ENCODE data around the gene DDI1.

Gene DDI1

DNA sequence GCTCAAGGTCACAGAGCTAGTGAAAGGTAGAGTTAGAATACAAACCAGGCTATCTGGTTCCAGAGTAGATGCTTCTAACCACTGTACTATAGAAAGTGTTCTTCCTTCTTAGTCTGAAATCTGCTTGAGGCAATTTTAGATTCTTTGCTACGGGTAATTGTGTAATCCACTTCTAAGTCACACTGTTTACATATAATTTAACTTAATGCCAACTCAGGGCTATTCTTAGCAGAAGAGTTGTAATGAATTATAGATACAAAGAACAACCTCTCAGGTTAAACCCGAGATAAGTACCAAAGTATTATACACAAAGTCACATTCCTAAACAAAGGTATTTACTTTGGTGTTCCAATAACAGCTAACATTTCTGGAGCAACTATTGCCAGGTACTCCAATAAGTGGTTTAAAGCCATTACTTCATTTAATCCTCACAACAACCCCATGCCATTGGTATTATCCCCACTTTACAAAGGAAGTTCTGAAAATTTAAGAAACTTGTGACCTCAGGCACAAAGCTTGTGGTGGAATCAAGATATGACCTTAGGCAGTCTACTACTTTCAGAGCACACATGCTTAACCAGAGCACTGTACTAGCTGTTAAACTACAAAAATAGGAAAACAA lies 31.1 kb upstream of the DDI1 start:
- Histone ChIP-seq H3K4me1 (ENCODE audit: control insufficient read depth, insufficient read depth, low read length) (no peaks in the 10 kb centered on the region), H3K27me3 (ENCODE audit: control insufficient read depth, insufficient read depth, low read length) (no peaks in the 10 kb centered on the region), H3K4me3 (ENCODE audit: low read depth, low read length) (no peak overlapping the region), H3K9me3 (ENCODE audit: control insufficient read depth, insufficient read depth, low read length) (no peaks in the 10 kb centered on the region), H3K9ac (ENCODE audit: low read depth, low read length) (no peak overlapping the region), H3K36me3 (ENCODE audit: control insufficient read depth, insufficient read depth, low read length) (no peaks in the 10 kb centered on the region)

- Histone ChIP-seq H3K27me3 (ENCODE audit: control insufficient read depth, insufficient read depth, low read length) (no peaks in the 10 kb centered on the region), H3K36me3 (ENCODE audit: control insufficient read depth, insufficient read depth, low read length) (no peaks in the 10 kb centered on the region), H3K9ac (ENCODE audit: low read depth, low read length) (no peak overlapping the region), H3K9me3 (ENCODE audit: control insufficient read depth, insufficient read depth, low read length) (no peaks in the 10 kb centered on the region), H3K4me1 (ENCODE audit: control insufficient read depth, insufficient read depth, low read length) (no peaks in the 10 kb centered on the region), H3K4me3 (ENCODE audit: low read depth, low read length) (no peak overlapping the region)
These were observed 26.7 kb upstream of the DDI1 start for GRCh38 chr11:104009744-104010143.

GRCh38 chr11:104011044-104011443 lies 25.4 kb upstream of the DDI1 start:
- Histone ChIP-seq H3K4me1 (ENCODE audit: control insufficient read depth, insufficient read depth, low read length) (no peaks in the 10 kb centered on the region), H3K4me3 (ENCODE audit: low read depth, low read length) (no peak overlapping the region), H3K27me3 (ENCODE audit: control insufficient read depth, insufficient read depth, low read length) (no peaks in the 10 kb centered on the region), H3K9ac (ENCODE audit: low read depth, low read length) (no peak overlapping the region), H3K36me3 (ENCODE audit: control insufficient read depth, insufficient read depth, low read length) (no peaks in the 10 kb centered on the region), H3K9me3 (ENCODE audit: control insufficient read depth, insufficient read depth, low read length) (no peaks in the 10 kb centered on the region)

GRCh38 chr11:104015649-104016415 lies 20.6 kb upstream of the DDI1 start:
- H3K9ac ChIP-seq (ENCODE audit: low read depth, low read length), result no peak overlapping the region
- H3K4me1 ChIP-seq (ENCODE audit: control insufficient read depth, insufficient read depth, low read length), result no peaks in the 10 kb centered on the region
- no peak overlapping the region for H3K4me3 ChIP-seq (ENCODE audit: low read depth, low read length)
- H3K9me3 ChIP-seq (ENCODE audit: control insufficient read depth, insufficient read depth, low read length), result no peaks in the 10 kb centered on the region
- no peaks in the 10 kb centered on the region for H3K36me3 ChIP-seq (ENCODE audit: control insufficient read depth, insufficient read depth, low read length)
- H3K27me3 ChIP-seq (ENCODE audit: control insufficient read depth, insufficient read depth, low read length), result no peaks in the 10 kb centered on the region

DNA sequence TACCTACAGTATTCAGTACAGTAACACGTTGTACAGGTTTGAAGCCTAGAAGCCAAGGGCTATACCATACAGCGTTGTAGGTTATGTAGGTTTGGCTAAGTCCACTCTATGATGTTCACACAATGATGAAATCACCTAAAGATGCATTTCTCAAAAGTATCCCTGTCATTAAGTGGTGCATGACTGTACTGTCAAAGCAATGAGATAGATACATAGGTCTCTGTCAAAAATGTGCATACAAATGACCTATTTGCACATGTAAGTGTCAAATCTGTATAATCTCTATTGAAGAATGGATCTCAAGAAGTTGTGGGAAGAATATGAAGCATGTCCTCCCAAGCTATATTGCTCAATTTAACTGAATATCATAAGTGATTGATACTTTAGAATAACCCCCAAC lies 11.9 kb upstream of the DDI1 start:
- Histone ChIP-seq H3K36me3 (ENCODE audit: control insufficient read depth, insufficient read depth, low read length) (no peaks in the 10 kb centered on the region), H3K4me1 (ENCODE audit: control insufficient read depth, insufficient read depth, low read length) (no peaks in the 10 kb centered on the region), H3K9ac (ENCODE audit: low read depth, low read length) (no peak overlapping the region), H3K27me3 (ENCODE audit: control insufficient read depth, insufficient read depth, low read length) (no peaks in the 10 kb centered on the region), H3K4me3 (ENCODE audit: low read depth, low read length) (no peak overlapping the region), H3K9me3 (ENCODE audit: control insufficient read depth, insufficient read depth, low read length) (no peaks in the 10 kb centered on the region)

DNA sequence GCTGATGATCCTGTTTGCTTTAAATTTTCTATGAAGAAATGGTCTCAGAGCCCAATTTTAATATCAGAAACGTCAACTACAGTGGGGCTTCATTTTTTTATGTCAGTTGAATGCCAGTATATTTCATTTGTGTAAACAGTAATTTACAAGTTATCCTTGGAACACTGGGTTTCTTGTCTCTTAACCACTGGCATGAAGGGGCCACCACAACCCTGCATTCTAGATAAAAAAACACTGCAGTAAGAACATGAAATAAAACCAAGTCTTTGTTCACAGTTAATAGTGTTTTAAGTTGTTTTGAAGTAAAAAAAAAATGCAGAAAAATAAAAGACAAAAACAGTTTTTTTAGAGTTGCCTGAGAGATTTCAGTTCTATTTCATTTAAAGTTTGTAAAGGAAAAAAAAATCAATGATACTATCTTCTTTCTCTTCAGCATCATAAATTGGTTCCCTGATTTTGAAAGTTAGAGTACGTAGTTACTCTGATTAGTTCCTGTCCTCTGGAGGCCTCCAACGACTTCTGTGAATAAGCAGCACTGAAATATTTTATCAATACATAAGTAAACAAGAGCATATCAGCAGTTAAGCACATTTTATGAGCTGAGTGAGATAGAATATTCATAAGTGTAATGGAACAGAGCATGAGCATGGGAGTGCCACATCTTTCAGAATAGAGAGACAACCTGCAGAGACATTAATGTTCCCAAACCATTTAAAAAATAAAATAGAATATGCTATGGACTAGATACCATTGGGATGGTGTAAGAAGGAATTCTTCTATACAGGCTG lies 7.8 kb upstream of the DDI1 start:
- Histone ChIP-seq H3K9ac (ENCODE audit: low read depth, low read length) (no peak overlapping the region), H3K36me3 (ENCODE audit: control insufficient read depth, insufficient read depth, low read length) (no peaks in the 10 kb centered on the region), H3K9me3 (ENCODE audit: control insufficient read depth, insufficient read depth, low read length) (no peaks in the 10 kb centered on the region), H3K4me1 (ENCODE audit: control insufficient read depth, insufficient read depth, low read length) (no peaks in the 10 kb centered on the region), H3K4me3 (ENCODE audit: low read depth, low read length) (no peak overlapping the region), H3K27me3 (ENCODE audit: control insufficient read depth, insufficient read depth, low read length) (no peaks in the 10 kb centered on the region)

DNA sequence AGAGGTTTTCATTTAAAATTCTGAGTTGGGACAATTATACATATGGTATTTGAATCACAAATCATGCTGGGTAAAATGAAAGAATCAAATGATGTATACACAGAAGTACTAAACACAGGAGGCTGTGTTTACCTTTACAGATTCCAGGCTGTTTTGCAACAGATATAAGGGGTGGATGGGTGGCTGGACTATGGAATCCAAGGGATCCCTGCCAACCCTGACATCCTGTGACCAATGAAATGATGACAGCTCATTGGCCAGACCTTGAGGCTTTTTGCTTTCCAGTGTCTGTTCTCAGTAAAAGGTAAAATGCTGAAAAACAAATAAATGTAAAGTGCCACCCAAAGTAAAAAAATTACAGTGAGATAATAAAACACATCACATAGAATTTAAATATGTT lies 3.3 kb upstream of the DDI1 start:
- Histone ChIP-seq H3K36me3 (ENCODE audit: control insufficient read depth, insufficient read depth, low read length) (no peaks in the 10 kb centered on the region), H3K4me3 (ENCODE audit: low read depth, low read length) (no peak overlapping the region), H3K9ac (ENCODE audit: low read depth, low read length) (no peak overlapping the region), H3K4me1 (ENCODE audit: control insufficient read depth, insufficient read depth, low read length) (no peaks in the 10 kb centered on the region), H3K9me3 (ENCODE audit: control insufficient read depth, insufficient read depth, low read length) (no peaks in the 10 kb centered on the region), H3K27me3 (ENCODE audit: control insufficient read depth, insufficient read depth, low read length) (no peaks in the 10 kb centered on the region)

DNA sequence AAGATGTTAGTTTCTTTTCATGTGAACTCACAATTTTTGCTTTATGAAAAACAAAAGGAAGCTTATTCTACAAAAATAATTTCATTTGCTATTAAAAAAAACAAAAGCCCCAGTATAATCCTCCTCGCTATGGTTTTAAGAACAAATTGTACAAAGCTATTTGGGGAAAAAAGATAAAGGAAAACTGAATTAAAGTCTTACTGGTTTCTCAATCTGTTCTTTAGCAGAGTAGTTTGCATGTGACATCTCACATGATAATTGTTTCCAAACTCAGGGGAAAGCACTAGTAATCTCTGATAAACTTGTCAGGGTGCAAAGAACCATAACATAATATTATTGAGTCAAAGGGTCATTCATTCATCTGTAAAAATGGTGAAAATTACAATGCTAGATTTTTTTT lies 2.9 kb upstream of the DDI1 start:
- Histone ChIP-seq H3K4me1 (ENCODE audit: control insufficient read depth, insufficient read depth, low read length) (no peaks in the 10 kb centered on the region), H3K36me3 (ENCODE audit: control insufficient read depth, insufficient read depth, low read length) (no peaks in the 10 kb centered on the region), H3K27me3 (ENCODE audit: control insufficient read depth, insufficient read depth, low read length) (no peaks in the 10 kb centered on the region)

DNA sequence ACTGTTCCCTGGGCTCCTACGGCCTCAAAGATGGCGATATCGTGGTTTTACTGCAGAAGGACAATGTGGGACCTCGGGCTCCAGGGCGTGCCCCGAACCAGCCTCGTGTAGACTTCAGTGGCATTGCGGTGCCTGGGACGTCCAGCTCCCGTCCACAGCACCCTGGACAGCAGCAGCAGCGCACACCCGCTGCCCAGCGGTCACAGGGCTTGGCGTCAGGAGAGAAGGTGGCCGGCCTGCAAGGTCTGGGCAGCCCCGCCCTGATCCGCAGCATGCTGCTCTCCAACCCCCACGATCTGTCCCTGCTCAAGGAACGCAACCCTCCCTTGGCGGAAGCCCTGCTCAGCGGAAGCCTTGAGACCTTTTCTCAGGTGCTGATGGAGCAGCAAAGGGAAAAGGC lies 555 bp downstream of the DDI1 start:
- H3K27me3 ChIP-seq (ENCODE audit: control insufficient read depth, insufficient read depth, low read length), result no peaks in the 10 kb centered on the region
- H3K4me1 ChIP-seq (ENCODE audit: control insufficient read depth, insufficient read depth, low read length), result no peaks in the 10 kb centered on the region
- H3K4me3 ChIP-seq (ENCODE audit: low read depth, low read length), result no peak overlapping the region
- no peaks in the 10 kb centered on the region for H3K36me3 ChIP-seq (ENCODE audit: control insufficient read depth, insufficient read depth, low read length)
- H3K9me3 ChIP-seq (ENCODE audit: control insufficient read depth, insufficient read depth, low read length), result no peaks in the 10 kb centered on the region
- H3K9ac ChIP-seq (ENCODE audit: low read depth, low read length), result no peak overlapping the region

More for the DNA sequence above, 2.9 kb upstream of the DDI1 start:
- Histone ChIP-seq H3K9ac (ENCODE audit: low read depth, low read length) (no peak overlapping the region), H3K9me3 (ENCODE audit: control insufficient read depth, insufficient read depth, low read length) (no peaks in the 10 kb centered on the region), H3K4me3 (ENCODE audit: low read depth, low read length) (no peak overlapping the region)

GRCh38 chr11:104041792-104042191 lies 5.4 kb downstream of the DDI1 start:
- H3K4me1 ChIP-seq (ENCODE audit: control insufficient read depth, insufficient read depth, low read length), result no peaks in the 10 kb centered on the region
- no peak overlapping the region for H3K4me3 ChIP-seq (ENCODE audit: low read depth, low read length)
- no peaks in the 10 kb centered on the region for H3K36me3 ChIP-seq (ENCODE audit: control insufficient read depth, insufficient read depth, low read length)
- H3K27me3 ChIP-seq (ENCODE audit: control insufficient read depth, insufficient read depth, low read length), result no peaks in the 10 kb centered on the region
- no peaks in the 10 kb centered on the region for H3K9me3 ChIP-seq (ENCODE audit: control insufficient read depth, insufficient read depth, low read length)
- H3K9ac ChIP-seq (ENCODE audit: low read depth, low read length), result no peak overlapping the region

DNA sequence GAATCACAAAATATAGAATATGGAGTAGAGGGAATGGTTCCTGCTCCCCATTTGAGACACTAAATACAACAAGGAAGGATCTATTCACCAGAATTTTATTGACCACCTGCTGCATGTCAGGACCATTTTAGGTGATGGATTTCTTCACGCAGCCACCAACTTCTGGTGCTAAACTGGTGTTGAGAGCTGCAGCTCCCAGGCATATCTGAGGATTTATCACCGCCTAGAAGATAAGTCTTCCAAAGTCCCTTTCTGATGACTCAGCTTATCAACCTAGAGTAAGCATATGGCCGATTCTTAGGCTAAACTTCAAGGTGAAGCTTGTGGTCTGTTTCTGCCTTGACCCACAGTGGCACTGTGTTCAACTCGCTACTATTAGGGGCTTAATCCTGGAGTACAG lies 6.7 kb downstream of the DDI1 start:
- no peaks in the 10 kb centered on the region for H3K4me1 ChIP-seq (ENCODE audit: control insufficient read depth, insufficient read depth, low read length)
- no peaks in the 10 kb centered on the region for H3K36me3 ChIP-seq (ENCODE audit: control insufficient read depth, insufficient read depth, low read length)
- H3K9me3 ChIP-seq (ENCODE audit: control insufficient read depth, insufficient read depth, low read length), result no peaks in the 10 kb centered on the region
- no peak overlapping the region for H3K9ac ChIP-seq (ENCODE audit: low read depth, low read length)
- H3K4me3 ChIP-seq (ENCODE audit: low read depth, low read length), result no peak overlapping the region
- H3K27me3 ChIP-seq (ENCODE audit: control insufficient read depth, insufficient read depth, low read length), result no peaks in the 10 kb centered on the region

All from iPS-15b (cell line).